Skeletal muscle tissue (tissue), 5 donors: ENCODE measurements around the gene KIFC3. TPM values are rescaled to one million over a fixed set of nuclear protein-coding genes. Genes with fewer than 3 reads are reported as not detected.
"Not testable (repeated sequence)": the region's sequence is repeated elsewhere in the genome, so short reads cannot be mapped to it uniquely, and the experiment has no call there.

ENCODE experiments used
- H3K27ac ChIP-seq: one replicate; pipeline ENCODE4 v1.7.0; 2013; ENCODE audit warnings: mild to moderate bottlenecking, low read depth, low read length, inconsistent platforms
- H3K27me3 ChIP-seq, 3 donors: one replicate each; pipeline ENCODE4 v1.7.0; 2013; ENCODE audit warnings: low read length in 3 of 3; ENCODE audit not compliant: control insufficient read depth in 3 of 3, insufficient read depth in 3 of 3
- H3K36me3 ChIP-seq, 3 donors: one replicate each; pipeline ENCODE4 v1.7.0; 2013; ENCODE audit warnings: low read length in 3 of 3; ENCODE audit not compliant: control insufficient read depth in 3 of 3, insufficient read depth in 3 of 3
- H3K4me1 ChIP-seq, 3 donors: one replicate each; pipeline ENCODE4 v1.7.0; 2013; ENCODE audit warnings: low read length in 3 of 3, mild to moderate bottlenecking in 3 of 3; ENCODE audit not compliant: control insufficient read depth in 3 of 3, insufficient read depth in 3 of 3
- H3K4me3 ChIP-seq, 3 donors: one replicate each; pipeline ENCODE4 v1.7.0; 2013; ENCODE audit warnings: low read length in 3 of 3
- H3K9ac ChIP-seq, 3 donors: one replicate each; pipeline ENCODE4 v1.7.0; 2013; ENCODE audit warnings: low read length in 3 of 3, mild to moderate bottlenecking in 3 of 3, moderate library complexity in 2 of 3, low read depth in 1 of 3
- H3K9me3 ChIP-seq, 3 donors: one replicate each; pipeline ENCODE4 v1.7.0; 2013; ENCODE audit warnings: low read length in 3 of 3; ENCODE audit not compliant: control insufficient read depth in 3 of 3
- small RNA-seq: library from RNA; depleted of rRNA; stranded (forward); fragments of <200 nt; gene quantifications from one replicate; pipeline ENCODE3, GENCODE V24; 2014
- total RNA-seq: library from RNA; depleted of rRNA; stranded (reverse); fragments of >200 nt; gene quantifications from one replicate; pipeline ENCODE4 v1.2.3, GENCODE V29; 2014
- donor health status: Osteomylitis.

The KIFC3 gene
- total RNA-seq, 1 donor from 2014 or later = 9.9 TPM

- Histone ChIP-seq H3K4me1 (no peaks in the 10 kb centered on the region), H3K9me3 (no peaks in the 10 kb centered on the region), H3K27ac (no peak overlapping the region), H3K9ac (no peak overlapping the region), H3K27me3 (peaks cover 0 to 5% (median 3%) of the 10 kb centered on the region in 3 donors), H3K36me3 (no peaks in the 10 kb centered on the region), H3K4me3 (no peak overlapping the region)
Observed at GRCh38 chr16:57713596-57713995, 88.7 kb downstream of the KIFC3 start.

- not testable (repeated sequence) for H3K4me3 ChIP-seq, H3K9ac ChIP-seq, H3K36me3 ChIP-seq, H3K4me1 ChIP-seq, H3K27me3 ChIP-seq, H3K27ac ChIP-seq, H3K9me3 ChIP-seq
Observed at GRCh38 chr16:57712569-57712968, 89.7 kb downstream of the KIFC3 start.

GRCh38 chr16:57711993-57712392 is 90.3 kb downstream of the KIFC3 start:
- H3K27me3 ChIP-seq = peaks cover 0 to 3% (median 0%) of the 10 kb centered on the region in 3 donors
- H3K27ac ChIP-seq = no peak overlapping the region
- no peaks in the 10 kb centered on the region for H3K9me3 ChIP-seq
- no peaks in the 10 kb centered on the region for H3K36me3 ChIP-seq
- no peak overlapping the region for H3K4me3 ChIP-seq
- no peaks in the 10 kb centered on the region for H3K4me1 ChIP-seq
- no peak overlapping the region for H3K9ac ChIP-seq

- H3K4me1 ChIP-seq = no peaks in the 10 kb centered on the region
- H3K36me3 ChIP-seq = no peaks in the 10 kb centered on the region
- H3K9ac ChIP-seq = no peak overlapping the region
- H3K27ac ChIP-seq = no peak overlapping the region
- peaks cover 0 to 3% (median 0%) of the 10 kb centered on the region in 3 donors for H3K27me3 ChIP-seq
- no peaks in the 10 kb centered on the region for H3K9me3 ChIP-seq
- H3K4me3 ChIP-seq = no peak overlapping the region
Observed at GRCh38 chr16:57711346-57711745, 90.9 kb downstream of the KIFC3 start.

GRCh38 chr16:57709663-57710062 is 92.6 kb downstream of the KIFC3 start:
- H3K27ac ChIP-seq = no peak overlapping the region
- no peaks in the 10 kb centered on the region for H3K4me1 ChIP-seq
- no peak overlapping the region for H3K4me3 ChIP-seq
- H3K9ac ChIP-seq = no peak overlapping the region
- no peaks in the 10 kb centered on the region for H3K27me3 ChIP-seq
- H3K9me3 ChIP-seq = no peaks in the 10 kb centered on the region
- no peaks in the 10 kb centered on the region for H3K36me3 ChIP-seq

Small RNAs within 50 kb of the gene (small RNA-seq; reads per million reads assigned to genes)
- gene MIR6772 = 0.09 reads per million
- not detected for gene RNU6-20P

Other genes with a start within 250 kb of the KIFC3 start
- gene ADGRG1, start 173.9 kb downstream of the KIFC3 start, total RNA-seq = 0.52 TPM
- gene ADGRG3, start 134.2 kb downstream of the KIFC3 start, total RNA-seq = 0.52 TPM
- not detected for gene DRC7, start 107.7 kb downstream of the KIFC3 start, total RNA-seq
- 24.0 TPM for gene KATNB1, start 66.7 kb downstream of the KIFC3 start, total RNA-seq
- not detected for gene CNGB1, start 168.6 kb upstream of the KIFC3 start, total RNA-seq
- 3.1 TPM for gene ZNF319, start 198.2 kb upstream of the KIFC3 start, total RNA-seq
- gene USB1, start 198.9 kb upstream of the KIFC3 start, total RNA-seq = 2.1 TPM
- 15.1 TPM for gene MMP15, start 223.3 kb upstream of the KIFC3 start, total RNA-seq